Measurements from ENCODE around the gene KANTR. TPM values are rescaled to one million over a fixed set of nuclear protein-coding genes. Genes with fewer than 3 reads are reported as not detected.

KANTR gene
- total and polyA plus RNA-seq, 2 of the 4 experiments (the other 2 are of a cell fraction) = 1.6 to 6.3 TPM

- in situ Hi-C loops (cut with MboI; ENCODE audit: low sequenced_read_pairs) = no loop called here
- H3K79me1 ChIP-seq (ENCODE audit: low read depth in 1 of 2, low read length in 2 of 2) = peaks cover 4 to 14% of the 10 kb centered on the region in 2 experiments; a peak in 3 of 4 replicates
- H2BK20ac ChIP-seq (ENCODE audit: low read depth, low read length) = no peak overlapping the region
- BruUV-seq (replicated peaks) = no TSS peak
- H3K9me3 ChIP-seq (ENCODE audit: control insufficient read depth, insufficient read depth, low read length) = no peaks in the 10 kb centered on the region
- no peak overlapping the region for H3K18ac ChIP-seq (ENCODE audit: low read depth, low read length)
- no peak overlapping the region for H3K9ac ChIP-seq (ENCODE audit: low read depth, low read length)
- peaks cover 3% of the 10 kb centered on the region; the same call in 1 of the 2 replicates for H3K27me3 ChIP-seq (ENCODE audit: control insufficient read depth, insufficient read depth, low read length)
- no peak overlapping the region for H2AFZ ChIP-seq (replicated peaks; ENCODE audit: low read length, poor library complexity)
- no peak overlapping the region; the same call in 1 of the 2 replicates for H3K27ac ChIP-seq (ENCODE audit: insufficient read depth, low read length)
- H2BK5ac ChIP-seq (ENCODE audit: low read depth, low read length, poor library complexity, severe bottlenecking) = peak overlapping the region; percentile 89
- H3K4me1 ChIP-seq (ENCODE audit: control insufficient read depth, insufficient read depth, low read length) = peaks cover 11% of the 10 kb centered on the region
- CTCF ChIA-PET = no interaction called here
- ATAC-seq (ENCODE audit: low read depth) = peak; percentile 40
- no peak overlapping the region for H4K91ac ChIP-seq (ENCODE audit: insufficient read depth, low read depth, low read length)
- peak; percentile 61 for DNase-seq
- H3K56ac ChIP-seq (ENCODE audit: extremely low read depth, insufficient read depth, low read length) = no peak overlapping the region
- intact Hi-C loops (cut with micrococcal nuclease) = no loop called here
- H2BK15ac ChIP-seq (ENCODE audit: low read depth, low read length) = no peak overlapping the region
- no peak overlapping the region for H3K4me3 ChIP-seq (ENCODE audit: insufficient read depth, low read depth, low read length)
- H3K9me1 ChIP-seq (ENCODE audit: insufficient read depth, low read length) = peaks cover 4% of the 10 kb centered on the region; the same call in 1 of the 2 replicates
- TF ChIP-seq CHD1 (IDR thresholded peaks at IDR 0.05; ENCODE audit: low read depth, low read length) (no peak), CEBPB (IDR thresholded peaks at IDR 0.05; ENCODE audit: low read depth, low read length) (no peak), RFX5 (IDR thresholded peaks at IDR 0.05; ENCODE audit: low read depth, low read length) (no peak), MAFK (IDR thresholded peaks at IDR 0.05; ENCODE audit: low read depth, low read length) (no peak)
- dilution Hi-C loops (cut with HindIII; ENCODE audit: low sequenced_read_pairs, unreplicated experiment) = no loop called here
- no peak overlapping the region for H3K4ac ChIP-seq (ENCODE audit: low read depth, low read length)
- no peak overlapping the region for H3K14ac ChIP-seq (replicated peaks; ENCODE audit: low read depth, low read length)
- peaks cover 1% of the 10 kb centered on the region; the same call in 1 of the 2 replicates for H3K36me3 ChIP-seq (ENCODE audit: control insufficient read depth, insufficient read depth, low read length)
- no peak overlapping the region for H2AK9ac ChIP-seq (replicated peaks; ENCODE audit: low read depth, low read length, poor library complexity)
- H4K5ac ChIP-seq (ENCODE audit: low read depth, low read length) = no peak overlapping the region
- H2AK5ac ChIP-seq (ENCODE audit: low read depth, low read length) = no peak overlapping the region
- no peak overlapping the region for H3K23ac ChIP-seq (ENCODE audit: low read depth, low read length)
- no peak overlapping the region for H3K4me2 ChIP-seq (ENCODE audit: low read depth, low read length)
- H2BK120ac ChIP-seq (ENCODE audit: low read depth, low read length) = no peak overlapping the region
- no peak overlapping the region for H4K8ac ChIP-seq (ENCODE audit: low read depth in 2 of 2, low read length in 2 of 2)
- POLR2A ChIA-PET (ENCODE audit: unreplicated experiment) = no interaction called here
- no peaks in the 10 kb centered on the region for H4K20me1 ChIP-seq (ENCODE audit: insufficient read depth, low read length)
Observed at GRCh38 chrX:53125506-53125905, 31.6 kb downstream of the KANTR start.
